Kasumi-1 (cell line): ENCODE data around the gene HSPG2.
"Not testable (repeated sequence)": the region's sequence is repeated elsewhere in the genome, so short reads cannot be mapped to it uniquely, and the experiment has no call there.

Experiments
- DNase-seq, 2 experiments: peaks; one replicate each; lab custom pipeline; 2025; lab: John Stamatoyannopoulos, UW

The HSPG2 gene

GRCh38 chr1:21932127-21932526 lies 5.0 kb downstream of the HSPG2 start:
- no peak for DNase-seq

- DNase-seq: no peak
Measured at GRCh38 chr1:21931171-21932093, 5.7 kb downstream of the HSPG2 start.

DNA sequence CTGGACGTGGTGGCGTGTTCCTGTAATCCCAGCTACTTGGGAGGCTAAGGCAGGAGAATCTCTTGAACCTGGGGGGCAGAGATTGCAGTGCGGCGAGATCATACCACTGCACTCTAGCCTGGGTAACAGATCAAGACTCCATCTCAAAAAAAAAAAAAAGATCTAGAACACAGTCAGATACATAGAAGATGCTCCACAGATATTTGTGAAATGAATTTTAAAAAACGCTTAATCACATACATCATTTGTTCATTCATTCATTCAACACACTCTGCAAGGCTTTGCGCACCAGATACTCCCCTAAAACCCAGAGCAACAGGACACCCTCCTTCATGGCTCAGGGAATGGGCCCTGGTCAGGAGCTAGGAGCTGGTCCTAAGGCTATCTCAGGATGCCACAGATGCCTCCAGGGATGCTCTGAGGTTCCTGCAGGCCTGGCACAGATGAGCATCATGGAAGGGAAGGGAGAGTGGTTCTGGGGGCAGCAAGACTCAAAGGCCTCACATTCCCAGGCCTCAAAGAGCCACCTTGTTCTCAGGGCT lies 6.4 kb downstream of the HSPG2 start:
- no peak for DNase-seq

DNA sequence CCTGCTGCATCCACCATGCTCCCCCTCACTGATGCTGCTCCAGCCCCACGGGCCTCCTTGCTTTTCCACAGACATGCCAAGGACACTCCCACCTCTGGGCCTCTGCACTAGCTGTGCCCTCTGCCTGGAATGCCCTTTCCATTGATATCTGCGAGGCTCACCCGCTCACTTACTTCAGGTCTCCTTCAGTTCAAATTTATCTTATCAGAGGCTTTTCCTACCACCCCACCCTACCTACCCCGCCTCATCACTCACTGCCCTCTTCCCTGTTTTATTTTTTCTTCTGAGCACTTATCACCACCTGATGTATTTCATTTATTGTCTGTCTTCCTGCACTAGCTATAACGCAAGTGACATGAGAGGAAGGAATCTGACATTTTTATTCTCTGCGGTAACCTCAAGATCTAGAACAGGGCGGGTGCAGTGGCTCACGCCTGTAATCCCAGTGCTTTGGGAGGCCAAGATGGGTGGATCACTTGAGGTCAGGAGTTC lies 7.0 kb downstream of the HSPG2 start:
- no peak for DNase-seq

GRCh38 chr1:21927533-21928237 lies 9.4 kb downstream of the HSPG2 start:
- DNase-seq: no peak

DNA sequence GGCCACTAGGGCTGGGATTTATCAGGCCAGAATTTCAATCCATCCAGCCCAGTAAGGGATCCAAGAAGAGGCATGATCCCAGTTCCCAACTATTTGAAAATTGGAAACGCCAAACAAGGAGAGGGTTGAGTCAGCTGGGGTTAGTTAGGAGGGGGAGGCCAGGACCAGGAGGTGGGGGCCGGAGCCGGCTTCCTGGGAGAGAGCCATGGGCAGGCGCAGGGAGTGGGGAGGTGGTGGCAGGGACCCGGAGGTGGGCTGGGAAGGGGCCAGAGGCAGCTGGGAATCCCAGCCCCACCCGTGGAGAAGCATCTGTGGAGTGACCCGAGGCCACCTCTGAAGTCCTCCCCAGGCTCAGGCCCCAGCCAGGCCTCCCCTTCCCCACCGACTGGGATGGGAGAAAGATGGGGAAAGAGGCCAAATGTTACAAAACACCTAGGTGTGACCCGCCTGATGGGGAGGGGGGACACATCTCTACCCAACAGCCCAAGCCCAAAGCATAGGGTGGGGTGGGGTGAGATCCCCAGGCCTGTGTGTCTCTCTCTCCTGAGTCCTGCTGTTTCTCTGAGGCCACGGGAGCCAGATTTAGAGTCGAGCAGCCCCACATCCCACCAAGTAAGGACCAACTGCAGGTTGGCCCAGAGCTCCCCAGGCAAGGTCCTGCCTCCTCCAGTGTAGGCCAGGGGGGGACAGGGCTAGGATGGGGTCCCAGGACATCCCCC lies 10.1 kb downstream of the HSPG2 start:
- no peak for DNase-seq

GRCh38 chr1:21926065-21926464 lies 11.0 kb downstream of the HSPG2 start:
- DNase-seq: no peak

DNA sequence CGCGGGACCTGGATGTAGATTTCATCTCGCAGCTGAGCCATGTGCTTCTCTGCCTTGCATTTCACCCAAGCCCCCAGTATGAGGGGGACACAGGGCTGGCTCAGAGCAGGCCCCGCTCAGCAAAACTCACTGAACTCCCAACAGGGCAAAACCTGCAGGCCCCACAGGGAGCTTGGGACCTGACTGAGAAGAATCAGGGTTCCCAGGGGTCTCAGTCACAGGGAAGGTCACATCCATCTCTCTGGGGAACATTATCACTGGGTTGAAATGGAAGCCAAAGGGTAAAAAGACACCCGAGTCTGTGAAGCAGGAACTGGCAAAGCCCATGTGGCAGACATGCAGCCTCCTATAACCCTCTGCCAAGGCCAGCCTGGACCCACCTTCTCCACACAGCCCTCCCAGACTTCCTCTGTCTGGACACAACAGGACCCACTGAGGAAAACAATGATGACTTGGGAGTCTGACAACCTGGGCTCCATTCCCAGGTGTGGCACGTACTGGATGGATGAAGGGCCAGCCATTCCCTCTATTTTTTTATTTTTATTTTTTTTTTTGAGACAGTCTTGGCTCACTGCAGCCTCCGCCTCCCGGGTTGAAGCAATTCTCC lies 11.7 kb downstream of the HSPG2 start:
- DNase-seq: no peak

DNA sequence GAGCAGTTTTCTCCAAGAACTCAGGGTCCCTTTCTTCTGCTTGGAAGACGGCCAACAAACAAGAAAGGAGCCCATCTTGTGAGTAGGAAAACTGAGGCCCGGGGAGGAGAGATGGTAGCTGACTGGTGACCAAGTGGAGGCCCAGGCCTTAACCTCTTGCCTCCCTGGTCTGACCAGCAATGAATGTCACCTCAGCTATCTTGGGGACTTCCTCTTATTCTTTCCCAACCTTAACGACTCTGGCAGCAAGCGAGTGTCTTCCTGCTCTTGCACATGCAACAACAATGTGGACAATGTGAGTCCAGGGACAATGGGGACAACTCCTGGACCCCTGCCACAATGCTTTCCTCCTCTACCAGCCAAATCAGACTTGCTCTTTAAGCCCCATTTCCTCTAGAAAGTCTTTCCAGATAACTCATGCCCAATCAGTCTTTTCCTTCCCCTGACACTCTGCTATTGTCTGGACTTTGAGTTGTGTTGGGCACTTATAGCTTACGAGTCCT lies 12.6 kb downstream of the HSPG2 start:
- peak; percentile 73 to 75 for DNase-seq

- DNase-seq: no peak
Measured at GRCh38 chr1:21922090-21923013, 14.8 kb downstream of the HSPG2 start.

DNA sequence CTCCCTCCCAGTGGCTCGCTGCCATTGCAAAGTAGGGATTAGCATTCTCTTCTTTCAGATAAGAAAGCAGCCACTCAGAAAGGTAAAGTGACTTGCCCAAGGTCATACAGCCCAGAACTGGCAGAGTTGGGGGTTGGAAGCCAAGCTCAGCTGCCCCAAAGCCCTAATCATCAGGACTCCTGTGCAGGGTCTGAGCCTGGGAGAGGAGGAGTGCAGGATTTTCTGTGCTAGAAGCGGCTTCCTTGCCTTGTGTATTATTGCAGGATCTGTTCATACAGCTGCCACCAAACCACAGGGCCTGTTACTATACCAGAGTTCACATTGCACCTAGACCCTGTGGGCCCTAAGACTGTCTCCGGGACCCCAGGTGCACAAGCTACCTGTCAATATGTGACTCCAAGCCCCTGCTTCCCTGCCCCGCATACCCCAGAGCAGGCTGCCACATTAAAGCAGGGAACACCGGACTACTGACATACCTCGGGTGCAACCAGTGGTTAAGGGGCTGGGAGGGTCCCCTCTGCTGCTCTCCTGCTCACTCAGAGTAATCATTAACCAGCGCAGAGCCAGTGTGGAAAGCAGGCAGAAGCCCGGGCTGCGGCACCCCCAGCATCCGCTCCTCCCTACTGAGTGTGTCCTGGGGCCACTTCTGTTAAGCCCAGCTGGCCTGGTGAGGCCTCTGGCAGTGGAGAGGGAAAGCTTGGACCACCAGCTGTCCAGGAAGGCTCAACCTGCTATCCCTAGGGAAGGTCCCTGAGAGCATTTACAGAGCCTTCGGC lies 15.8 kb downstream of the HSPG2 start:
- DNase-seq: no peak

DNA sequence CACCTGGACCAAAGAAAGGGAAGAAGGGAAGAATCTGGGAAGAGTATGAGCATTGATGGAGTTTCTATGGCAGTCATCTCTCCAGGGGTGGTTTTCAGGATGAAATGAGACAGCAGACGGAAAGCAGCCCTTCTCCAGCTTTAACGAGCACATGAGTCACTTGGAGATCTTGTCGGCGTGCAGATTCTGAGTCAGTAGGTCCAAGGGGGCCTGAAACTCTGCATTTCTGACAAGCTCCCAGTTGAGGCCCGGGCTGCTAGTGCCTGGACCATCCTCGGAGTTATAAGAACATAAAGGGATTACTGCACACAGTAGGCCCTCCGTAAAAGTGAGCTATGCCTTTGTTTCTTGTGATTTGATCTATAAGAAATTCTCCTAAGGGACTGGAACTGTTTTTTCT lies 17.6 kb downstream of the HSPG2 start:
- no peak for DNase-seq

- DNase-seq: not testable (repeated sequence)
Measured at GRCh38 chr1:21917239-21917631, 19.9 kb downstream of the HSPG2 start.

DNA sequence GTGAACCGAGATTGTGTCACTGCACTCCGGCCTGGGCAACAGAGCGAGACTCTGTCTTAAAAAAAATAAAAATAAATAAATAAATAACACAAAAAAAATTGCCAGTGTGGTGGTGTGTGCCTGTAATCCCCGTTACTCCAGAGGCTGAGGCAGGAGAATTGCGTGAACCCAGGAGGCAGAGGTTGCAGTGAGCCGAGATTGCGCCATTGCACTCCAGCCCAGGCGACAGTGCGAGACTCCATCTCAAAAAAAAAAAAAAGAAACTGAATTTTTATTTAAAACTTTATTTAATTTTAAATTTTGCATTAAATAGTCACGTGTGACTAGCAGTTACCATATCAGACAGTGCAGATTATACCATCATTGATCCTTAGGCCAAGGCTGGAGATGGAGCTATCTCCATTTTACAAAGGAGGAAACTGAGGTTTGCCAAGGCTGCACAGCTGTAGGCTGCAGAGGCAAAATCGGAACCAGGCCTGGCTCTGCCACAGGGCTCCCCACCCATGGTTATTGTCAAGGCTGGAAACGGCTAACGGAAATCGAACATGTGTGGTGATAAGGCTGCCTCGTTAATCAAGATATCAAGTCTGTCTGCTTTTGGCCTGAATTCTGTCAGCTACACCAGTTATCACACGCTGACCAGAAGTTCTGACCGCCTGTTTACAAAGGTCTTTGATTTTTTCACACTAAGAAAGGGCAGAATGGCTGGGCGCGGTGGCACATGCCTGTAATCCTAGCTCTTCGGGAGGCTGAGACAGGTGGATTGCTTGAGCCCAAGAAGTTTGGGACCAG lies 20.5 kb downstream of the HSPG2 start:
- no peak for DNase-seq

DNA sequence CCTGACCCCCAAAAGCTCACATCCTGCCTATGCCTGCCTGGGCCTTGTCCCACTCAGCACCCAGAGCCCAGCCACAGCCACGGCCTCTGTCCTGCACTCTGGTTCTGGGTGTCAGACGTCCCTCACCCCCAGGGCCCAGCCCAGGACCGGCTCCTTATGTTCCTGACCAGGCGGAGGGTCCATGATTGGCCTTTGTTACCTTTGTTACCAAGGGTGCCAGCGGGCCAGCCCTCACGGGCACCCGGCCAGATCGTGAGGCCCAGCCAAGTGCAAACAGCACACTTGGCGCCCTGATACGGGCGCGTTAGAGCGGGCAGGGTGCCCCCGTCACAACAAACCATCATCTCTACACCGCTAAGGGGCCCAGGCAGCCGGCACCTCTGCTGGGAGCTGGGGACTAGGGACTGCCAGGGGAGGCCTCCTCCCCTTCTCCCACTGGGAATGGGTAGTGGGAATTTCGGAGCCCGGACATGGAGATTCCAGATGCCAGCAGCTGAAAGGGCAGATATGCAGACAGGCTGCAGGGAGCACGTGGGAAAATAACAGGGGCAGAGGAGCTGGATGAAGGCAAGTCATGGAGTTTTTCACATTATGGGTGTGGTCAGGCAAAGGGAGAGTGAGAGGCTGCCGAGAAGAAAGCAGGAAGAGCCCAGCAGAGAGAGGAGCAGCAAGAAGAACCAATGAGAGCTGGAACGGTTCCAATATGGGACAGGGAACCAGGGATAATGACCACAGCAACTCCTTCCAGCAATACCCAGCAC lies 22.1 kb downstream of the HSPG2 start:
- DNase-seq: no peak

DNA sequence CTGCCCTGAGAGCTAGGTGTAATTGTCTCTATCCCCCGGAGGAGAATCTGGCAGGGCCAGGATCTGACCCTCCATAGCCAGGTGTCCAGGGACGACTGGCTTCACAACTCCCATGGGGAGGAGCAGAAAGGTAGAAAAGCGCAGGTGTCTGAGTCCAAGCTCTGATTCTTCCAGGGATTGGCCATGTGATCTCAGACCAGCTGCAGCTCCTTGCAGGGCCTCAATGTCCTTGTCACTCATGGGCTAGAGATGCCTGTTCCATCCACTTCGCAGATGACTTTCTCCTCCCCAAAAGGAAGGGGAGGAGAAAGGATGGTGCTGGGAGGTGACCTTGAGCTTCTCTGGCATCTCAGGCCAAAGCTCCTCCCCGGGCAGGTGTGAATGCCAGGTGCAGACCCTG lies 22.7 kb downstream of the HSPG2 start:
- no peak for DNase-seq

- DNase-seq: peak in 1 of 2 experiments; percentile 38
Measured at GRCh38 chr1:21913763-21914162, 23.3 kb downstream of the HSPG2 start.

DNA sequence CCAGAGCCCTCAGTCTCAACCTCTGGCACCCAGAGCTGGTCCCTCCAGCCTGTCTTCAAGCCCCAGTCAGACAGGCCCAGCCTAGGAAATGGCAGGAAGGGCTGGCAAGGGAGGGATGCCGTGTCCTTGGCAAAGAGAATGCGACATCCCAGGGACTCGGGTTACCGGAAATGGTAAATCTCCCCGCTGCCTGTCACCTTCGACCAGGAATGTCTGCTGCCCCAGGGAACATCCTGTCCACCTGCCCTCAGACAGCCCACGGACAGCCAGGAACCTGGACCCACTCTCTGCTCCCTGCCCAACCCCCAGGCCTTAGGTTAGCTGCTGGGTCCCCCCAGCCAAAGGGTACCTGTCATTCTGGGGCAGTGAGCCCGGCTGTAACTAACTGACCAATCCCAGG lies 23.9 kb downstream of the HSPG2 start:
- DNase-seq: no peak
